H1 (cell line): ENCODE measurements around the gene PDGFD. TPM values are rescaled to one million over a fixed set of nuclear protein-coding genes. Genes with fewer than 3 reads are reported as not detected.

Source experiments
- CTCF ChIA-PET: fragments of 300-600 bp; sonication (Branson Sonifier 250); formaldehyde crosslinking; loops from one replicate; lab custom pipeline; 2021; ENCODE audit not compliant: partially characterized antibody; lab: Charles Lee
- POLR2A ChIA-PET: fragments of 300-600 bp; sonication (Branson Sonifier 250); formaldehyde crosslinking; loops from one replicate; lab custom pipeline; 2021; ENCODE audit warnings: inconsistent platforms; ENCODE audit not compliant: partially characterized antibody; lab: Charles Lee
- DNase-seq, 2 experiments: peaks; one replicate each; pipeline versions ENCODE4 v3.0.0 to v3.0.0-alpha.2; 2010 to 2022; ENCODE audit warnings: low spot score in 2 of 2, low read depth in 1 of 2, mixed read lengths in 1 of 2
- FAIRE-seq: peaks from 2 replicates; lab custom pipeline; 2011; peaks lifted over from hg19 to GRCh38; lab: Jason Lieb, UNC
- H2AFZ ChIP-seq: 2 replicates; pipeline ENCODE4 v1.8.1; 2012; ENCODE audit warnings: low read length, inconsistent platforms
- H2AK5ac ChIP-seq: 2 replicates; pipeline ENCODE4 v1.6.1; 2013; ENCODE audit warnings: low read depth, low read length
- H2BK120ac ChIP-seq: replicated peaks from 2 replicates; pipeline ENCODE3; 2013; ENCODE audit warnings: low read depth, low read length, inconsistent platforms
- H2BK12ac ChIP-seq: 2 replicates; pipeline ENCODE4 v1.6.1; 2013; ENCODE audit warnings: low read depth, low read length
- H2BK15ac ChIP-seq: 2 replicates; pipeline ENCODE4 v1.6.1; 2013; ENCODE audit warnings: low read length
- H2BK20ac ChIP-seq: 2 replicates; pipeline ENCODE4 v1.6.1; 2013; ENCODE audit warnings: low read length
- H2BK5ac ChIP-seq: 2 replicates; pipeline ENCODE4 v1.6.1; 2013; ENCODE audit warnings: low read depth, low read length
- H3K14ac ChIP-seq: 2 replicates; pipeline ENCODE4 v1.6.1; 2013; ENCODE audit warnings: inconsistent platforms; ENCODE audit not compliant: insufficient read length
- H3K18ac ChIP-seq: 2 replicates; pipeline ENCODE4 v1.6.1; 2013; ENCODE audit warnings: low read length; ENCODE audit errors: extremely low read depth
- H3K23ac ChIP-seq: 2 replicates; pipeline ENCODE4 v1.6.1; 2013; ENCODE audit warnings: inconsistent platforms; ENCODE audit not compliant: insufficient read length
- H3K23me2 ChIP-seq: 2 replicates; pipeline ENCODE4 v1.6.1; 2013; ENCODE audit warnings: low read depth, low read length
- H3K27ac ChIP-seq: 2 replicates; pipeline ENCODE4 v1.6.1; 2011; ENCODE audit warnings: low read depth, low read length, inconsistent platforms
- H3K27me3 ChIP-seq, 4 experiments: replicated peaks in 1 of 4; 1 replicate in 1 of 4; 2 replicates in 3 of 4; pipeline versions ENCODE4 v1.6.1 to v1.8.1; 2011 to 2013; ENCODE audit warnings: low read length in 3 of 4, mild to moderate bottlenecking in 3 of 4, inconsistent platforms in 2 of 4, mixed read lengths in 2 of 4, moderate library complexity in 1 of 4; ENCODE audit not compliant: control insufficient read depth in 3 of 4, insufficient read depth in 3 of 4; ENCODE audit errors: extremely low read depth in 1 of 4
- H3K36me3 ChIP-seq, 4 experiments: 2 replicates each; pipeline versions ENCODE4 v1.6.1 to v1.8.1; 2011 to 2013; ENCODE audit warnings: mild to moderate bottlenecking in 4 of 4, low read length in 3 of 4, moderate library complexity in 2 of 4, control low read depth in 1 of 4, inconsistent platforms in 1 of 4; ENCODE audit not compliant: insufficient read depth in 4 of 4, control insufficient read depth in 2 of 4
- H3K4ac ChIP-seq: replicated peaks from 2 replicates; pipeline ENCODE3; 2013; ENCODE audit warnings: low read length, low read depth, mixed read lengths, inconsistent platforms; ENCODE audit not compliant: insufficient read length
- H3K4me1 ChIP-seq, 4 experiments: replicated peaks in 1 of 4; 1 replicate in 1 of 4; 2 replicates in 3 of 4; pipeline versions ENCODE4 v1.6.1 to v1.8.1; 2011 to 2013; ENCODE audit warnings: low read length in 3 of 4, inconsistent platforms in 2 of 4, mixed read lengths in 1 of 4; ENCODE audit not compliant: insufficient read depth in 4 of 4, control insufficient read depth in 3 of 4
- H3K4me2 ChIP-seq, 2 experiments: 2 replicates each; pipeline versions ENCODE4 v1.6.1 to v1.8.1; 2011 to 2013; ENCODE audit warnings: low read depth in 2 of 2, low read length in 2 of 2, control low read depth in 1 of 2, inconsistent platforms in 1 of 2, mild to moderate bottlenecking in 1 of 2; ENCODE audit not compliant: insufficient read depth in 1 of 2
- H3K4me3 ChIP-seq, 4 experiments: fragments of 200-600, 300-600 bp in 1 of 4; sonication (generic), shearing (Covaris generic), sonication (Bioruptor Twin) in 1 of 4; 2 replicates each; pipeline versions ENCODE4 v1.5.1 to v1.8.1; 2011 to 2016; ENCODE audit warnings: low read length in 4 of 4, low read depth in 3 of 4, control low read depth in 2 of 4, inconsistent platforms in 2 of 4, mild to moderate bottlenecking in 2 of 4, mixed read lengths in 1 of 4, moderate library complexity in 1 of 4; ENCODE audit not compliant: insufficient read depth in 2 of 4; ENCODE audit errors: extremely low read depth in 1 of 4
- H3K56ac ChIP-seq: replicated peaks from 2 replicates; pipeline ENCODE3; 2013; ENCODE audit warnings: low read depth, mild to moderate bottlenecking, mixed read lengths, low read length, inconsistent platforms; ENCODE audit not compliant: insufficient read length
- H3K79me1 ChIP-seq: 2 replicates; pipeline ENCODE4 v1.6.1; 2013; ENCODE audit warnings: low read depth, low read length, control low read depth
- H3K79me2 ChIP-seq, 2 experiments: 2 replicates each; pipeline versions ENCODE4 v1.6.1 to v1.8.1; 2012 to 2013; ENCODE audit warnings: low read length in 2 of 2, mild to moderate bottlenecking in 2 of 2, inconsistent platforms in 1 of 2; ENCODE audit not compliant: insufficient read depth in 2 of 2, control insufficient read depth in 1 of 2
- H3K9ac ChIP-seq, 4 experiments: replicated peaks in 1 of 4; 1 replicate in 1 of 4; 2 replicates in 3 of 4; pipeline versions ENCODE4 v1.6.1 to v1.8.1; 2011 to 2013; ENCODE audit warnings: low read depth in 3 of 4, low read length in 3 of 4, control low read depth in 2 of 4, mild to moderate bottlenecking in 2 of 4, moderate library complexity in 2 of 4, inconsistent platforms in 1 of 4; ENCODE audit errors: extremely low read depth in 1 of 4
- H3K9me3 ChIP-seq, 2 experiments: 2 replicates each; pipeline versions ENCODE4 v1.6.1 to v1.8.1; 2012 to 2013; ENCODE audit warnings: mild to moderate bottlenecking in 2 of 2, moderate library complexity in 2 of 2, control low read depth in 1 of 2, inconsistent platforms in 1 of 2, low read depth in 1 of 2, low read length in 1 of 2, mixed read lengths in 1 of 2; ENCODE audit not compliant: insufficient read depth in 2 of 2
- H4K20me1 ChIP-seq, 2 experiments: replicated peaks in 1 of 2; 2 replicates each; pipeline versions ENCODE3 to v1.8.1; 2011 to 2013; ENCODE audit warnings: inconsistent platforms in 2 of 2, low read length in 2 of 2, mild to moderate bottlenecking in 1 of 2; ENCODE audit not compliant: insufficient read depth in 2 of 2, control insufficient read depth in 1 of 2
- H4K5ac ChIP-seq: 2 replicates; pipeline ENCODE4 v1.6.1; 2013; ENCODE audit warnings: low read length, low read depth, mixed read lengths, inconsistent platforms; ENCODE audit not compliant: insufficient read length
- H4K8ac ChIP-seq: 2 replicates; pipeline ENCODE4 v1.8.0; 2013; ENCODE audit warnings: mild to moderate bottlenecking, moderate library complexity, low read length, inconsistent platforms; ENCODE audit not compliant: insufficient read depth; ENCODE audit errors: extremely low read depth
- H4K91ac ChIP-seq: replicated peaks from 2 replicates; pipeline ENCODE3; 2013; ENCODE audit warnings: low read length, mixed read lengths, inconsistent platforms; ENCODE audit not compliant: insufficient read length
- CBX5 ChIP-seq: fragments of 300-800, 300-1000 bp; sonication (generic); IDR thresholded peaks from 2 replicates; pipeline ENCODE4 v1.7.1; 2016; ENCODE audit warnings: antibody characterized with exemption, low read length, low read depth
- POLR2A ChIP-seq, 2 experiments: IDR thresholded peaks; 1 replicate in 1 of 2; 2 replicates in 1 of 2; pipeline ENCODE4 v1.6.1; 2011; ENCODE audit warnings: low read depth in 2 of 2, low read length in 2 of 2, mild to moderate bottlenecking in 2 of 2; ENCODE audit errors: control extremely low read depth in 1 of 2
- RBBP5 ChIP-seq: IDR thresholded peaks from 2 replicates; pipeline ENCODE4 v1.7.1; 2012; ENCODE audit warnings: low read depth, mild to moderate bottlenecking, inconsistent platforms, low read length, moderate library complexity, borderline replicate concordance
- RNF2 ChIP-seq: fragments of 200-900, 300-1000 bp; sonication (generic); IDR thresholded peaks from 2 replicates; pipeline ENCODE4 v1.7.1; 2016; ENCODE audit warnings: borderline replicate concordance, low read depth, mild to moderate bottlenecking, antibody characterized with exemption, low read length; ENCODE audit not compliant: poor library complexity, severe bottlenecking; ENCODE audit errors: missing control alignments
- RXRA ChIP-seq: IDR thresholded peaks from 2 replicates; pipeline ENCODE4 v1.6.1; 2011; ENCODE audit warnings: low read depth, mild to moderate bottlenecking, low read length, moderate library complexity; ENCODE audit not compliant: insufficient read depth
- SIN3A ChIP-seq, 2 experiments: IDR thresholded peaks in 1 of 2; conservative IDR thresholded peaks in 1 of 2; 2 replicates each; pipeline ENCODE4 v1.6.1; 2011 to 2012; ENCODE audit warnings: low read length in 2 of 2, improper control_type of control experiment in 1 of 2, low read depth in 1 of 2, mild to moderate bottlenecking in 1 of 2
- SP1 ChIP-seq: IDR thresholded peaks from 2 replicates; pipeline ENCODE4 v1.6.1; 2011; ENCODE audit warnings: low read depth, low read length
- SP4 ChIP-seq: IDR thresholded peaks from 2 replicates; pipeline ENCODE4 v1.6.1; 2012; ENCODE audit warnings: low read length, inconsistent platforms
- SUZ12 ChIP-seq: fragments of 200-600 bp; sonication (generic); IDR thresholded peaks from 2 replicates; pipeline ENCODE4 v1.6.1; 2012; ENCODE audit warnings: mild to moderate bottlenecking, inconsistent platforms, low read length, moderate library complexity, mixed read lengths
- YY1 ChIP-seq: IDR thresholded peaks from 2 replicates; pipeline ENCODE4 v1.6.1; 2011; ENCODE audit warnings: low read depth, mild to moderate bottlenecking, low read length
- WGBS, 2 experiments: shearing (Covaris generic) in 1 of 2; methylation state at CpG; one replicate each; pipeline versions ENCODE4 v1.1.6 to v1.1.7; 2013 to 2015; ENCODE audit warnings: low lambda C conversion rate in 2 of 2, mixed read lengths in 2 of 2, inconsistent platforms in 1 of 2, low coverage in 1 of 2, missing lambda C conversion rate in 1 of 2; ENCODE audit not compliant: insufficient replicate concordance in 2 of 2, insufficient coverage in 1 of 2, insufficient read length in 1 of 2; ENCODE audit errors: extremely low coverage in 1 of 2, missing lambda C conversion rate in 1 of 2; 5-methylcytosine and 5-hydroxymethylcytosine counted together
- polyA plus RNA-seq, 7 experiments: library from polyadenylated mRNA; depleted of rRNA in 3 of 7; stranded (reverse) in 5 of 7; unstranded in 2 of 7; fragments of >200 nt in 5 of 7; fragments of 200-250 nt in 2 of 7; gene quantifications; 1 replicate in 5 of 7; 2 replicates in 1 of 7; 4 replicates in 1 of 7; pipeline versions ENCODE4 v1.2.1 to v1.2.3, GENCODE V29; 2011 to 2013; ENCODE audit warnings: missing spikeins in 2 of 7, mixed read lengths in 2 of 7
- total RNA-seq: library from RNA; stranded (reverse); fragmentation: NEBNext Ultra II Directional; extraction: Animal tissue kit (Norgen Biotek cat#: 25700); gene quantifications from 2 replicates; pipeline ENCODE4 v1.2.1, GENCODE V29; 2021

PDGFD gene
- total and polyA plus RNA-seq, 2 of the 8 experiments (the other 6 are each of a cell fraction or from before 2014, with no cell fraction given): 1.1 to 3.9 TPM

DNA sequence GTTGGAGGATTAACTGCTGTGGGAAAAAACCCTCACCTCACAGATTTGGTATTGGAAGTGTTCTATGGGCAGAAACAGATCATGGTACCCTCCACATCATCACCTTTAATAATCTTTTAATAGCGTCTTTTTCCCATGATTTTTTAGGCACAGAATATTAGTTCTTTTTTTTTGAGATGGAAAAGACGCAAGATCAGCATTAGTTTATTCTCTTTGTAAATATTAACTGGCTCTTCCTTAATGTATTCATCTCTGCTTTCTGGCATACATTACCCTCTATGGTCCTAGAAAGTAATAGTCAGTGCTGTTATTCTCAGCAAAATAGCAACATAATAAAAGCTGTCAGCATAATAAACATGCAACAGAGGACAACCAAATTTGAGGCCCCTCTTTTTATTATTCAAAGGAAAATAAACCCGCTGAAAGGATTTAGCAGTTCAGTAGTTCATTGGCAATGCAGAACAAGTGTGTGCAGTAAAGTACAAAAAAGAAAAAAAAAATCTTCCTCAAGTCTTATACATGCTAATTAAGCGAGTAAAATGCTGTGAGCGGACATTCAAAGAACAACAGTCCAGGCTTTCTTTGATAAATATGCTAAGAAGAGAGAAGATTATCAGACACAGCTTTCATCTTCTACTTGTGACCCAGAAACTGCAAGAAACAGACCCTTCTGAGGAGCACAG lies 165.0 kb downstream of the PDGFD start:
- 91% methylated on average over 5 of the region's 5 CpGs; no CpG with 5 or more reads in 1 of the 2 experiments for WGBS, 2 experiments
- Histone ChIP-seq H4K91ac (no peak overlapping the region), H4K8ac (no peak overlapping the region), H3K4me2 (no peak overlapping the region), H2BK15ac (no peak overlapping the region), H3K4me3 (no peak overlapping the region), H3K18ac (no peak overlapping the region), H3K4me1 (no peaks in the 10 kb centered on the region), H3K9ac (no peak overlapping the region), H3K23ac (no peak overlapping the region), H2AK5ac (no peak overlapping the region), H3K79me1 (no peaks in the 10 kb centered on the region), H2BK120ac (no peak overlapping the region), H3K14ac (no peak overlapping the region), H3K4ac (no peak overlapping the region), H3K79me2 (no peaks in the 10 kb centered on the region), H2BK5ac (no peak overlapping the region), H4K20me1 (peaks cover 0 to 1% of the 10 kb centered on the region in 2 experiments), H3K23me2 (no peaks in the 10 kb centered on the region), H3K27ac (no peak overlapping the region), H2AFZ (no peak overlapping the region), H3K56ac (no peak overlapping the region), H3K27me3 (no peaks in the 10 kb centered on the region), H4K5ac (no peak overlapping the region), H3K36me3 (no peaks in the 10 kb centered on the region), H2BK12ac (no peak overlapping the region), H3K9me3 (no peaks in the 10 kb centered on the region), H2BK20ac (no peak overlapping the region)
- CTCF ChIA-PET: interaction anchor here (0.8 to 1.3 kb wide), 2 partner anchors 11 to 15 kb away, joined by 3 read pairs; no protein-coding TSS in a partner anchor
- no peak for FAIRE-seq
- DNase-seq: no peak
- POLR2A ChIA-PET: no interaction called here
- no peak for TF ChIP-seq CBX5
- TF ChIP-seq RXRA: no peak
- no peak for TF ChIP-seq POLR2A (IDR thresholded peaks at IDR 0.05; ENCODE audit: control extremely low read depth in 1 of 2, low read depth in 2 of 2, low read length in 2 of 2)
- TF ChIP-seq SP1: no peak
- TF ChIP-seq SUZ12: no peak
- TF ChIP-seq SIN3A (conservative IDR thresholded peaks at IDR 0.05 in 1 of 2, IDR thresholded peaks at IDR 0.05 in 1 of 2; ENCODE audit: low read depth in 1 of 2, low read length in 2 of 2): no peak
- no peak for TF ChIP-seq YY1
- no peak for TF ChIP-seq RNF2
- TF ChIP-seq RBBP5: no peak
- no peak for TF ChIP-seq SP4
